T47D (cell line): Measurements from ENCODE around the gene EIPR1.
"Not testable (repeated sequence)": the region's sequence is repeated elsewhere in the genome, so short reads cannot be mapped to it uniquely, and the experiment has no call there.

Experiments
- DNase-seq, 2 experiments: peaks; one replicate each; pipeline versions ENCODE4 v3.0.0 to v3.0.0-alpha.2; 2011 to 2012; ENCODE audit warnings: low read depth in 1 of 2, low spot score in 1 of 2
- JUND ChIP-seq: IDR thresholded peaks from 2 replicates; pipeline ENCODE4 v1.6.1; 2012; ENCODE audit warnings: low read depth
- in situ Hi-C: cut with HindIII; loops from 2 replicates; pipeline ENCODE4 v1.10.0; 2016; ENCODE audit warnings: low sequenced_read_pairs, low pct_unique_long_range_greater_than_20kb

The EIPR1 gene

GRCh38 chr2:3290655-3291054, 87.0 kb downstream of the EIPR1 start:
- no peak for TF ChIP-seq JUND
- no peak for DNase-seq
- in situ Hi-C loops: no loop called here

- DNase-seq: no peak
- in situ Hi-C loops: no loop called here
- no peak for TF ChIP-seq JUND
These were observed 87.6 kb downstream of the EIPR1 start for GRCh38 chr2:3289971-3290370.

GRCh38 chr2:3289526-3289925, 88.1 kb downstream of the EIPR1 start:
- TF ChIP-seq JUND: no peak
- no peak for DNase-seq
- in situ Hi-C loops: no loop called here

GRCh38 chr2:3289171-3289515, 88.5 kb downstream of the EIPR1 start:
- TF ChIP-seq JUND: no peak
- DNase-seq: no peak
- in situ Hi-C loops: no loop called here

- TF ChIP-seq JUND: no peak
- DNase-seq: no peak
- in situ Hi-C loops: no loop called here
These were observed 89.0 kb downstream of the EIPR1 start for GRCh38 chr2:3288470-3289170.

GRCh38 chr2:3287896-3288295, 89.7 kb downstream of the EIPR1 start:
- DNase-seq: no peak
- in situ Hi-C loops: no loop called here
- no peak for TF ChIP-seq JUND

GRCh38 chr2:3286646-3287036, 91.0 kb downstream of the EIPR1 start:
- in situ Hi-C loops, DNase-seq: not testable (repeated sequence)

GRCh38 chr2:3285901-3286645, 91.5 kb downstream of the EIPR1 start:
- in situ Hi-C loops: no loop called here
- TF ChIP-seq JUND: no peak
- DNase-seq: peak in 1 of 2 experiments; percentile 3

- no peak for DNase-seq
- no peak for TF ChIP-seq JUND
- in situ Hi-C loops: no loop called here
These were observed 92.7 kb downstream of the EIPR1 start for GRCh38 chr2:3284657-3285630.

GRCh38 chr2:3283876-3284656, 93.6 kb downstream of the EIPR1 start:
- DNase-seq, in situ Hi-C loops: not testable (repeated sequence)

- in situ Hi-C loops: no loop called here
- DNase-seq: no peak
- TF ChIP-seq JUND: no peak
These were observed 94.4 kb downstream of the EIPR1 start for GRCh38 chr2:3283206-3283605.
